ENCODE measurements around the gene CTSW. TPM values are rescaled to one million over a fixed set of nuclear protein-coding genes. Genes with fewer than 3 reads are reported as not detected.

Gene CTSW
- polyA plus RNA-seq, 2 of the 4 experiments (the other 2 are of a cell fraction) = not detected

DNA sequence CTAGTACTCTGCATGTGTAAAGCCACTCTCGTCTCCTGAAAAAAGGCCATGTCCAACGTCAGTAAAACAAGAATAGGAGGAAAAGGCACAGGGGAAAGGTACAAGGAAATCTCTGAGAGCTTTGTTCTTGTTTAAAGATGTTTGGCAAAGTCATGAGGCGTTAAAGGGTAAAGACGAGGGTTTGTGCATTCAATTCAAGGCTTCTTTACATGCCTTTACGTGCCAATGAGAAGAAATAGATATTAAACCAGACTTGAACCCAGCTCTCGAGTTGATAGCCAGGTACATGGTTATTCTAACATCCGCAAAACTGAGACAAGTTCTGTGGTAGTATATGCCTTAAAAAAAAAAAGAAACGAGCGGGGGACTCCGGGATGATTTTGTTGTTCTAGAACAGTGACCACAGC, 21.0 kb upstream of the CTSW start:
- ATAC-seq (no peak), DNase-seq (ENCODE audit: low read depth in 1 of 2, low spot score in 1 of 2) (no peak), FAIRE-seq (no peak)
- ChIA-PET CTCF (interaction anchor here (0.7 to 7.6 kb wide), 15 partner anchors 11 to 147 kb away, joined by 3 to 195 read pairs (median 9); partner anchors contain the start of genes AP5B1, CCDC85B, CTSW and EFEMP2), POLR2A (interaction anchor here (0.5 to 3.4 kb wide), 21 partner anchors 8 to 362 kb away, joined by 3 to 36 read pairs (median 5); partner anchors contain the start of genes AP5B1, CCDC85B, EFEMP2 and FIBP)
- TF ChIP-seq MAZ (IDR thresholded peaks at IDR 0.05; ENCODE audit: borderline replicate concordance, low read depth, low read length) = no peak
- TF ChIP-seq ZC3H11A (IDR thresholded peaks at IDR 0.05) = no peak
- TF ChIP-seq PHF8 (IDR thresholded peaks at IDR 0.05; ENCODE audit: borderline replicate concordance, low read depth) = no peak
- TF ChIP-seq HOXA7 (CRISPR knock-in tag; IDR thresholded peaks at IDR 0.05) = no peak
- no peak for TF ChIP-seq GATA3 (IDR thresholded peaks at IDR 0.05; ENCODE audit: borderline replicate concordance)
- TF ChIP-seq JUN (IDR thresholded peaks at IDR 0.05) = no peak
- TF ChIP-seq CTCF (IDR thresholded peaks at IDR 0.05) = no peak
- TF ChIP-seq RNF2 (IDR thresholded peaks at IDR 0.05; ENCODE audit: borderline replicate concordance, low read depth) = no peak
- TF ChIP-seq CBX8 (IDR thresholded peaks at IDR 0.05) = no peak
- Histone ChIP-seq H3K9me3 (no peaks in the 10 kb centered on the region), H3K4me2 (peak overlapping the region; percentile 87), H3K27ac (peak overlapping the region; percentile 88 to 96), H3K4me3 (peak overlapping the region; percentile 70), H3K4me1 (peaks cover 33% of the 10 kb centered on the region)
- WGBS (ENCODE audit: missing lambda C conversion rate) = 2% methylated on average over 10 of the region's 10 CpGs

GRCh38 chr11:65859095-65859811, 20.4 kb upstream of the CTSW start:
- FAIRE-seq = no peak
- peak; percentile 57 to 82 for ATAC-seq
- Histone ChIP-seq H3K27ac (peak overlapping the region; percentile 88 to 96), H3K4me1 (peaks cover 30% of the 10 kb centered on the region), H3K4me3 (peak overlapping the region; percentile 70), H3K4me2 (peak overlapping the region; percentile 87), H3K9me3 (no peaks in the 10 kb centered on the region)
- TF ChIP-seq, protein P1, sequence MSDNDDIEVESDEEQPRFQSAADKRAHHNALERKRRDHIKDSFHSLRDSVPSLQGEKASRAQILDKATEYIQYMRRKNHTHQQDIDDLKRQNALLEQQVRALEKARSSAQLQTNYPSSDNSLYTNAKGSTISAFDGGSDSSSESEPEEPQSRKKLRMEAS (IDR thresholded peaks at IDR 0.05) = peak; percentile 65; the same call in 1 of the 2 replicates
- TF ChIP-seq BCL3 (IDR thresholded peaks at IDR 0.05) (peak; percentile 81; the same call in 2 of the 3 replicates), JUN (IDR thresholded peaks at IDR 0.05) (peak in 1 of 2 experiments; percentile 45; a peak in 1 of 5 replicates), TP53 (CRISPR knock-in tag; IDR thresholded peaks at IDR 0.05) (no peak), MYC (IDR thresholded peaks at IDR 0.05; ENCODE audit: borderline replicate concordance, low read length) (0 out of 2 replicates have a peak, but pooled peaks have one; percentile 13), RFX5 (IDR thresholded peaks at IDR 0.05) (0 out of 2 replicates have a peak, but pooled peaks have one; percentile 32), POLR2A (IDR thresholded peaks at IDR 0.05; ENCODE audit: low read length) (peak; percentile 71), ZFP36 (IDR thresholded peaks at IDR 0.05; ENCODE audit: borderline replicate concordance, partially characterized antibody) (peak; percentile 2), RAD21 (conservative IDR thresholded peaks at IDR 0.05 in 1 of 2, IDR thresholded peaks at IDR 0.05 in 1 of 2) (no peak)
- TF ChIP-seq, protein P2, sequence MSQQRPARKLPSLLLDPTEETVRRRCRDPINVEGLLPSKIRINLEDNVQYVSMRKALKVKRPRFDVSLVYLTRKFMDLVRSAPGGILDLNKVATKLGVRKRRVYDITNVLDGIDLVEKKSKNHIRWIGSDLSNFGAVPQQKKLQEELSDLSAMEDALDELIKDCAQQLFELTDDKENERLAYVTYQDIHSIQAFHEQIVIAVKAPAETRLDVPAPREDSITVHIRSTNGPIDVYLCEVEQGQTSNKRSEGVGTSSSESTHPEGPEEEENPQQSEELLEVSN (IDR thresholded peaks at IDR 0.05; ENCODE audit: borderline replicate concordance, low read depth) = 0 out of 2 replicates have a peak, but pooled peaks have one; percentile 38
- DNase-seq (ENCODE audit: low read depth in 1 of 2, low spot score in 1 of 2) = peak; percentile 97 to 99
- ChIA-PET POLR2A (interaction anchor here (0.5 to 3.4 kb wide), 17 partner anchors 10 to 244 kb away, joined by 3 to 36 read pairs (median 8); partner anchors contain the start of genes AP5B1, CCDC85B, FIBP and KAT5), CTCF (interaction anchor here (0.7 to 7.6 kb wide), 43 partner anchors 8 to 420 kb away, joined by 3 to 195 read pairs (median 4); partner anchors contain the start of genes AP5B1, CCDC85B, CTSW and EFEMP2)
- WGBS (ENCODE audit: missing lambda C conversion rate) = under 1% methylated on average over 40 of the region's 46 CpGs
